T-helper 2 cell treated with Interferon-gamma antibody and Interleukin-4, amounts not matched to agents 5 μg/mL and 100 μg/mL, for 36 hours (primary cell): ENCODE data around the gene CLHC1.
"Not testable (repeated sequence)": the region's sequence is repeated elsewhere in the genome, so short reads cannot be mapped to it uniquely, and the experiment has no call there.

Source experiments
- DNase-seq: peaks from one replicate; pipeline ENCODE4 v3.0.0; 2021; ENCODE audit warnings: low spot score
- H3K27ac Mint-ChIP-seq: one replicate; pipeline ENCODE4 v1.8.0; 2021; ENCODE audit warnings: mild to moderate bottlenecking, mixed read lengths
- H3K27me3 Mint-ChIP-seq: one replicate; pipeline ENCODE4 v1.8.0; 2021; ENCODE audit warnings: low read depth, mixed read lengths
- H3K36me3 Mint-ChIP-seq: one replicate; pipeline ENCODE4 v1.8.0; 2021; ENCODE audit warnings: low read depth, mixed read lengths
- H3K4me1 Mint-ChIP-seq: one replicate; pipeline ENCODE4 v1.8.0; 2021; ENCODE audit warnings: low read depth, mixed read lengths
- H3K4me3 Mint-ChIP-seq: one replicate; pipeline ENCODE4 v1.8.0; 2022; ENCODE audit warnings: mild to moderate bottlenecking, moderate library complexity, mixed read lengths
- H3K9me3 Mint-ChIP-seq: one replicate; pipeline ENCODE4 v1.8.0; 2021; ENCODE audit warnings: mixed read lengths

CLHC1 gene

DNA sequence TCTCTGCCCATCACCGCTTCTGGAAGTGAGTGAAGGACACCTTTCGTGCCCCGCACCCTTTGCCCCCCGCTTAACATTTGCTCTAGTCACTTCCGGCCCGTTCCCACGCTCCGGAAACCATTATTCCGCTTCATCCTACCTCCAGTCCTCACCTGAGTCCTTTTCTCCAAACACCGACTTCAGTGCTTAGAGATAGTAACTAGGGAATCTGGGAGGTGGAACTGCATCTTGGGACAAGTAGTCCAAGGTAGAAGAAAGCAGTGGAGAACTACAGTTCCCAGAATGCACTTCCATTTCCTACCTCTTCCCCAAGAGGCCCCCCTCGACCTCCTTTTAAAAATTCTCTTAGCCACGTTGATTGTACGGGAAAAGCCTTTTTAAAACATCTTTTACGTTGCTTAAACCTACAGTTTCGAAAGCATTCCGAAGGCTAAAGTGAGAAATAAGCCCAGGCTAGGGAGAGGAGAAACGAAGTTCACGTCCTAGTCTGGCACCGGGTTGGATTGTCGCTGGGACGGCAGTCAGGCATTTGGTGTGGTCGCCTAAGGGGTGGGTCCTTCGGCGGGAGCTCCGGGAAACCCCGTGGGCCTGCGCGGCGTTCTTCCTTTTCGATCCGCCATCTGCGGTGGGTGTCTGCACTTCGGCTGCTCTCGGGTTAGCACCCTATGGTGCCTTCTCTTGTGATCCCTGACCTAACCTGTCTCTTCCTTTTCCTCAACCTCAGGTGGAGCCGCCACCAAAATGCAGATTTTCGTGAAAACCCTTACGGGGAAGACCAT, at the start of gene CLHC1, which contains the start of gene RPS27A:
TSS of gene CLHC1 (minus strand) at position 210 of the 779 bp plus-strand sequence. CDS start 9,882 bp downstream, outside the sequence.
TSS of gene RPS27A (plus strand) at position 605 of the 779 bp plus-strand sequence. CDS start at position 742, 137 bp downstream.
- peak; percentile 87 for DNase-seq
- peak within 1 kb of the TSS; percentile 99 for H3K4me3 Mint-ChIP-seq
- H3K27ac Mint-ChIP-seq = peak within 1 kb of the TSS; percentile 91
- H3K27me3 Mint-ChIP-seq = no peaks in the 10 kb centered on the region
- peaks cover 43% of the 10 kb centered on the region for H3K4me1 Mint-ChIP-seq
- H3K9me3 Mint-ChIP-seq = no peaks in the 10 kb centered on the region
- H3K36me3 Mint-ChIP-seq = peaks cover 58% of the 10 kb centered on the region

- not testable (repeated sequence) for H3K27me3 Mint-ChIP-seq, H3K9me3 Mint-ChIP-seq, H3K36me3 Mint-ChIP-seq, DNase-seq
- Mint-ChIP-seq H3K4me1 (peaks cover 21% of the 10 kb centered on the region), H3K4me3 (peak overlapping the region; percentile 52), H3K27ac (peak overlapping the region; percentile 68)
These were observed 48.9 kb upstream of the CLHC1 start for GRCh38 chr2:55280851-55281546.

DNA sequence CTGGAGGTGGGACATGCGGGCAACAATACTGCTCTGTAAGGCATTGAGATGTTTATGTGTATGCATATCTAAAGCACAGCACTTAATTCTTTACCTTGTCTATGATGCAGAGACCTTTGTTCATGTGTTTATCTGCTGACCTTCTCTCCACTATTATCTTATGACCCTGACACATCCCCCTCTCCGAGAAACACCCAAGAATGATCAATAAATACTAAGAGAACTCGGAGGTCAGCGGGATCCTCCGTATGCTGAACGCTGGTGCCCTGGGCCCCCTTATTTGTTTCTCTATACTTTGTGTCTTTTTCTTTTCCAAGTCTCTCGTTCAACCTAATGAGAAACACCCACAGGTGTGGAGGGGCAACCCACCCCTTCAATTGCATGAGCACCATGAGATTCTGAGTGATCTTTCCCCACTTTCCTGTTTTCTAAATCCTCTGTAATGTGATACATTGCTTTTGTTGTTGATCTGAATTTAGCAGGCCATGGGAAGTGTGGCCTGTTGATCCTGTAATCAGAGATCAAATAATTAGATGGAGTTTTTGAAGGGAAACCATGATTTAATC, 47.8 kb upstream of the CLHC1 start:
- H3K4me1 Mint-ChIP-seq = peaks cover 21% of the 10 kb centered on the region
- H3K27me3 Mint-ChIP-seq, H3K9me3 Mint-ChIP-seq, H3K27ac Mint-ChIP-seq, H3K36me3 Mint-ChIP-seq, DNase-seq, H3K4me3 Mint-ChIP-seq: not testable (repeated sequence)

DNA sequence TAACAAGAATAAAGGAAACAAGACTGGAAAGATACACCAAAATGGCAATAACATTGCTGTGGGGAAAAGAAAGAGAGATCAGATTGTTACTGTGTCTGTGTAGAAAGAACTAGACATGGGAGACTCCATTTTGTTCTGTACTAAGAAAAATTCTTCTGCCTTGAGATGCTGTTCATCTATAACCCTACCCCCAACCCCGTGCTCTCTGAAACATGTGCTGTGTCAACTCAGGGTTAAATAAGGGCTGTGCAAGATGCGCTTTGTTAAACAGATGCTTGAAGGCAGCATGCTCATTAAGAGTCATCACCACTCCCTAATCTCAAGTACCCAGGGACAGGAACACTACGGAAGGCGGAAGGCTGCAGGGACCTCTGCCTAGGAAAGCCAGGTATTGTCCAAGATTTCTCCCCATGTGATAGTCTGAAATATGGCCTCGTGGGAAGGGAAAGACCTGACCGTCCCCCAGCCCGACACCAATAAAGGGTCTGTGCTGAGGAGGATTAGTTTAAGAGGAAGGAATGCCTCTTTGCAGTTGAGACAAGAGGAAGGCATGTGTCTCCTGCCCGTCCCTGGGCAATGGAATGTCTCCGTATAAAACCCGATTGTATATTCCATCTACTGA, 47.2 kb upstream of the CLHC1 start:
- not testable (repeated sequence) for H3K27ac Mint-ChIP-seq, H3K4me3 Mint-ChIP-seq, DNase-seq, H3K9me3 Mint-ChIP-seq, H3K36me3 Mint-ChIP-seq, H3K27me3 Mint-ChIP-seq
- H3K4me1 Mint-ChIP-seq = peaks cover 21% of the 10 kb centered on the region

- Mint-ChIP-seq H3K4me1 (peaks cover 7% of the 10 kb centered on the region), H3K27ac (no peak overlapping the region), H3K36me3 (no peaks in the 10 kb centered on the region), H3K9me3 (no peaks in the 10 kb centered on the region), H3K27me3 (peaks cover 8% of the 10 kb centered on the region), H3K4me3 (no peak overlapping the region)
- no peak for DNase-seq
These were observed 45.2 kb upstream of the CLHC1 start for GRCh38 chr2:55277310-55277709.

GRCh38 chr2:55274346-55274745, 42.3 kb upstream of the CLHC1 start:
- not testable (repeated sequence) for H3K27me3 Mint-ChIP-seq, H3K36me3 Mint-ChIP-seq, H3K27ac Mint-ChIP-seq, H3K4me3 Mint-ChIP-seq, H3K9me3 Mint-ChIP-seq, H3K4me1 Mint-ChIP-seq, DNase-seq

GRCh38 chr2:55269645-55269990, 37.5 kb upstream of the CLHC1 start:
- peaks cover 2% of the 10 kb centered on the region for H3K27me3 Mint-ChIP-seq

GRCh38 chr2:55268907-55269644, 37.0 kb upstream of the CLHC1 start, which contains the start of gene MTIF2:
Gene MTIF2 (minus strand): TSS chr2:55269231. CDS start chr2:55263858, 5,373 bp downstream.
- Mint-ChIP-seq H3K9me3 (no peaks in the 10 kb centered on the region), H3K36me3 (peaks cover 8% of the 10 kb centered on the region), H3K4me1 (peaks cover 8% of the 10 kb centered on the region), H3K27me3 (no peaks in the 10 kb centered on the region), H3K4me3 (peak within 1 kb of the TSS; percentile 95), H3K27ac (peak within 1 kb of the TSS; percentile 84)
- peak; percentile 92 for DNase-seq

More at GRCh38 chr2:55269645-55269990, 37.5 kb upstream of the CLHC1 start:
- Mint-ChIP-seq H3K9me3 (no peaks in the 10 kb centered on the region), H3K36me3 (peaks cover 5% of the 10 kb centered on the region), H3K4me1 (peaks cover 8% of the 10 kb centered on the region), H3K4me3 (peak overlapping the region; percentile 95), H3K27ac (peak overlapping the region; percentile 84)
- DNase-seq = no peak

GRCh38 chr2:55268288-55268906, 36.3 kb upstream of the CLHC1 start:
- no peaks in the 10 kb centered on the region for H3K27me3 Mint-ChIP-seq
- H3K4me1 Mint-ChIP-seq = peaks cover 8% of the 10 kb centered on the region
- H3K4me3 Mint-ChIP-seq = peak overlapping the region; percentile 95
- H3K9me3 Mint-ChIP-seq = no peaks in the 10 kb centered on the region
- no peak for DNase-seq
- H3K36me3 Mint-ChIP-seq = peaks cover 10% of the 10 kb centered on the region
- peak overlapping the region; percentile 84 for H3K27ac Mint-ChIP-seq

- H3K36me3 Mint-ChIP-seq = peaks cover 14% of the 10 kb centered on the region
- H3K27me3 Mint-ChIP-seq, H3K27ac Mint-ChIP-seq, H3K4me1 Mint-ChIP-seq, H3K9me3 Mint-ChIP-seq, H3K4me3 Mint-ChIP-seq, DNase-seq: not testable (repeated sequence)
These were observed 27.5 kb upstream of the CLHC1 start for GRCh38 chr2:55259586-55259985.

DNA sequence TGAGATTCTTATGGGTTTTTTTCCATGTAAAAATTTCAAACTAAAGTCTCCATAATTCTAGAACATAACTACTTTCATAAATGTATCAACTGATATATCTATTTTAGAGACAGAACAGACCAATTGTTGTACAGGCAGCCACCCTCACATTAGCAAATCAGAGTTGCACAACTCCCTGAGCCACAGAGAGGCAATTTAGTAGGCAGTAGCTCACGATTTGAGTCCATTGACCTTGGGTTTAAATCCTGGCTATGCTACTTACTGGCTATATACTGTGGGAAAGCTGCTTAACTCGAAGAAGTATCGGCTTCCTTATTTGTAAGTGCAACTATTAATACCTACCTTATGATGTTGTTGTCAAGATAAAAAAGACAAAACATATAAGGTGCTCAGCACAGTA, 20.7 kb upstream of the CLHC1 start:
- Mint-ChIP-seq H3K27ac (no peak overlapping the region), H3K4me1 (no peaks in the 10 kb centered on the region), H3K36me3 (peaks cover 26% of the 10 kb centered on the region), H3K27me3 (no peaks in the 10 kb centered on the region), H3K9me3 (no peaks in the 10 kb centered on the region), H3K4me3 (no peak overlapping the region)
- no peak for DNase-seq

- Mint-ChIP-seq H3K27ac (no peak overlapping the region), H3K4me3 (no peak overlapping the region), H3K27me3 (no peaks in the 10 kb centered on the region), H3K9me3 (no peaks in the 10 kb centered on the region), H3K4me1 (no peaks in the 10 kb centered on the region), H3K36me3 (peaks cover 30% of the 10 kb centered on the region)
- no peak for DNase-seq
These were observed 14.9 kb upstream of the CLHC1 start for GRCh38 chr2:55247025-55247424.

- H3K27me3 Mint-ChIP-seq = no peaks in the 10 kb centered on the region
- no peaks in the 10 kb centered on the region for H3K4me1 Mint-ChIP-seq
- H3K4me3 Mint-ChIP-seq = no peak overlapping the region
- H3K36me3 Mint-ChIP-seq = peaks cover 26% of the 10 kb centered on the region
- H3K27ac Mint-ChIP-seq = no peak overlapping the region
- H3K9me3 Mint-ChIP-seq = no peaks in the 10 kb centered on the region
- DNase-seq = no peak
These were observed 13.3 kb upstream of the CLHC1 start for GRCh38 chr2:55245411-55245810.
